ENCODE data around the gene MNS1. TPM values are rescaled to one million over a fixed set of nuclear protein-coding genes. Genes with fewer than 3 reads are reported as not detected.

MNS1 gene
- total RNA-seq, 3 donors from 2014 or later (not counting 1 experiment from before 2014, with no cell fraction given): 0.52 TPM; not detected in 2

GRCh38 chr15:56484287-56484686 is 19.4 kb upstream of the MNS1 start:
- Histone ChIP-seq H3K4me3 (ENCODE audit: low read length) (no peak overlapping the region), H3K27me3 (ENCODE audit: control insufficient read depth, insufficient read depth, low read length) (no peaks in the 10 kb centered on the region), H3K27ac (ENCODE audit: low read length) (no peak overlapping the region), H3K4me1 (ENCODE audit: control insufficient read depth, insufficient read depth, low read length) (no peaks in the 10 kb centered on the region), H3K9me3 (ENCODE audit: control insufficient read depth, insufficient read depth, low read length) (no peaks in the 10 kb centered on the region), H3K36me3 (ENCODE audit: control insufficient read depth, insufficient read depth, low read length) (no peaks in the 10 kb centered on the region)
- intact Hi-C loops (cut with micrococcal nuclease): no loop called here
- 81% methylated on average over 2 of the region's 2 CpGs for WGBS (ENCODE audit: insufficient coverage)
- H3K4me1 Mint-ChIP-seq: no peaks in the 10 kb centered on the region
- H3K4me3 Mint-ChIP-seq: no peak overlapping the region
- H3K27ac Mint-ChIP-seq: no peak overlapping the region
- no peak for ATAC-seq
- peaks cover 1 to 5% of the 10 kb centered on the region in 2 donors for H3K27me3 Mint-ChIP-seq (ENCODE audit: low read depth in 2 of 2)
- no peak for DNase-seq
- no peaks in the 10 kb centered on the region for H3K36me3 Mint-ChIP-seq
- TF ChIP-seq CTCF (IDR thresholded peaks at IDR 0.05): no peak
- peaks cover 0 to 2% of the 10 kb centered on the region in 2 donors for H3K9me3 Mint-ChIP-seq

GRCh38 chr15:56475351-56475750 is 10.4 kb upstream of the MNS1 start:
- H3K27ac Mint-ChIP-seq: no peak overlapping the region
- Histone ChIP-seq H3K27ac (ENCODE audit: low read length) (no peak overlapping the region), H3K9me3 (ENCODE audit: control insufficient read depth, insufficient read depth, low read length) (no peaks in the 10 kb centered on the region), H3K4me3 (ENCODE audit: low read length) (no peak overlapping the region), H3K36me3 (ENCODE audit: control insufficient read depth, insufficient read depth, low read length) (no peaks in the 10 kb centered on the region), H3K27me3 (ENCODE audit: control insufficient read depth, insufficient read depth, low read length) (peaks cover 3% of the 10 kb centered on the region), H3K4me1 (ENCODE audit: control insufficient read depth, insufficient read depth, low read length) (no peaks in the 10 kb centered on the region)
- intact Hi-C loops (cut with micrococcal nuclease): no loop called here
- no peaks in the 10 kb centered on the region for H3K36me3 Mint-ChIP-seq
- TF ChIP-seq CTCF (IDR thresholded peaks at IDR 0.05): no peak
- H3K4me3 Mint-ChIP-seq: no peak overlapping the region
- ATAC-seq: no peak
- no peak for DNase-seq
- H3K9me3 Mint-ChIP-seq: no peaks in the 10 kb centered on the region
- H3K27me3 Mint-ChIP-seq (ENCODE audit: low read depth in 2 of 2): peaks cover 8 to 15% of the 10 kb centered on the region in 2 donors
- H3K4me1 Mint-ChIP-seq: no peaks in the 10 kb centered on the region

GRCh38 chr15:56473017-56473416 is 8.1 kb upstream of the MNS1 start:
- no peak for ATAC-seq
- peaks cover 9% of the 10 kb centered on the region in 2 donors for H3K4me1 Mint-ChIP-seq
- no peak overlapping the region for H3K27ac Mint-ChIP-seq
- no peak overlapping the region for H3K4me3 Mint-ChIP-seq
- H3K36me3 Mint-ChIP-seq: no peaks in the 10 kb centered on the region
- no peaks in the 10 kb centered on the region for H3K9me3 Mint-ChIP-seq
- DNase-seq: no peak
- Histone ChIP-seq H3K27me3 (ENCODE audit: control insufficient read depth, insufficient read depth, low read length) (peaks cover 3% of the 10 kb centered on the region), H3K36me3 (ENCODE audit: control insufficient read depth, insufficient read depth, low read length) (no peaks in the 10 kb centered on the region), H3K4me3 (ENCODE audit: low read length) (no peak overlapping the region), H3K9me3 (ENCODE audit: control insufficient read depth, insufficient read depth, low read length) (no peaks in the 10 kb centered on the region), H3K4me1 (ENCODE audit: control insufficient read depth, insufficient read depth, low read length) (no peaks in the 10 kb centered on the region), H3K27ac (ENCODE audit: low read length) (no peak overlapping the region)
- intact Hi-C loops (cut with micrococcal nuclease): no loop called here
- no peak for TF ChIP-seq CTCF (IDR thresholded peaks at IDR 0.05)
- 100% methylated on average over 1 of the region's 1 CpG for WGBS (ENCODE audit: insufficient coverage)
- H3K27me3 Mint-ChIP-seq (ENCODE audit: low read depth in 2 of 2): peaks cover under 1 to 3% of the 10 kb centered on the region in 2 donors

GRCh38 chr15:56472278-56472677 is 7.3 kb upstream of the MNS1 start:
- no peaks in the 10 kb centered on the region for H3K27me3 ChIP-seq (ENCODE audit: control insufficient read depth, insufficient read depth, low read length)
- Mint-ChIP-seq H3K9me3 (no peaks in the 10 kb centered on the region), H3K27ac (no peak overlapping the region), H3K4me1 (peaks cover 11% of the 10 kb centered on the region in 2 donors), H3K27me3 (ENCODE audit: low read depth in 2 of 2) (peaks cover 0 to 3% of the 10 kb centered on the region in 2 donors), H3K4me3 (no peak overlapping the region), H3K36me3 (no peaks in the 10 kb centered on the region)
- WGBS (ENCODE audit: insufficient coverage): 93% methylated on average over 2 of the region's 2 CpGs
- no peak overlapping the region for H3K4me3 ChIP-seq (ENCODE audit: low read length)
- intact Hi-C loops (cut with micrococcal nuclease): no loop called here
- ATAC-seq (no peak), DNase-seq (no peak)
- no peak overlapping the region for H3K27ac ChIP-seq (ENCODE audit: low read length)
- no peak for TF ChIP-seq CTCF (IDR thresholded peaks at IDR 0.05)
- H3K9me3 ChIP-seq (ENCODE audit: control insufficient read depth, insufficient read depth, low read length): no peaks in the 10 kb centered on the region
- no peaks in the 10 kb centered on the region for H3K36me3 ChIP-seq (ENCODE audit: control insufficient read depth, insufficient read depth, low read length)
- no peaks in the 10 kb centered on the region for H3K4me1 ChIP-seq (ENCODE audit: control insufficient read depth, insufficient read depth, low read length)
